B cell (primary cell): ENCODE measurements around the gene PSMD1. TPM values are rescaled to one million over a fixed set of nuclear protein-coding genes. Genes with fewer than 3 reads are reported as not detected.

Experiments
- ATAC-seq: fragments of 200-7000 bp; cut with Tn5 transposase; one replicate; pipeline ENCODE4 v1.10.0; 2021; ENCODE audit warnings: low read depth, mild to moderate bottlenecking, moderate number of reproducible peaks, moderate library complexity
- CTCF ChIA-PET: fragments of 350-600 bp; sonication (Branson Sonifier 250); formaldehyde crosslinking; loops from one replicate; lab custom pipeline; 2021; ENCODE audit warnings: antibody characterized with exemption, inconsistent platforms; lab: Charles Lee
- POLR2A ChIA-PET: fragments of 350-600 bp; sonication (Branson Sonifier 250); formaldehyde crosslinking; loops from one replicate; lab custom pipeline; 2021; ENCODE audit warnings: antibody characterized with exemption; lab: Charles Lee
- DNase-seq: peaks from one replicate; pipeline ENCODE4 v3.0.0; 2013
- H2AFZ ChIP-seq: 2 replicates; pipeline ENCODE4 v1.6.1; 2012; ENCODE audit warnings: mild to moderate bottlenecking, low read depth, low read length; ENCODE audit not compliant: insufficient read depth, poor library complexity, severe bottlenecking
- H3K27ac ChIP-seq, 2 donors: 1 replicate in 1 of 2; 2 replicates in 1 of 2; pipeline ENCODE4 v1.5.1; 2012 to 2013; ENCODE audit warnings: low read length in 2 of 2, mild to moderate bottlenecking in 2 of 2, moderate library complexity in 1 of 2
- H3K27me3 ChIP-seq, 4 experiments: fragments of 200-600 bp in 1 of 4; sonication (generic) in 1 of 4; replicated peaks in 1 of 4; 1 replicate in 2 of 4; 2 replicates in 2 of 4; pipeline versions ENCODE4 v1.6.1 to v1.7.0; 2013 to 2016; ENCODE audit warnings: low read length in 3 of 4, mild to moderate bottlenecking in 2 of 4, mixed read lengths in 1 of 4, moderate library complexity in 1 of 4; ENCODE audit not compliant: insufficient read depth in 4 of 4, control insufficient read depth in 3 of 4; ENCODE audit errors: control extremely low read depth in 1 of 4
- H3K36me3 ChIP-seq, 2 experiments: replicated peaks in 1 of 2; 1 replicate in 1 of 2; 2 replicates in 1 of 2; pipeline versions ENCODE4 v1.6.1 to v1.7.1; 2013; ENCODE audit warnings: low read length in 1 of 2; ENCODE audit not compliant: insufficient read depth in 2 of 2, control insufficient read depth in 1 of 2; ENCODE audit errors: control extremely low read depth in 1 of 2, extremely low read depth in 1 of 2
- H3K4me1 ChIP-seq, 2 donors: fragments of 200-600 bp in 1 of 2; sonication (generic) in 1 of 2; 1 replicate in 1 of 2; 2 replicates in 1 of 2; pipeline versions ENCODE4 v1.5.1 to v1.6.1; 2013 to 2017; ENCODE audit warnings: low read length in 2 of 2; ENCODE audit not compliant: control insufficient read depth in 2 of 2, insufficient read depth in 2 of 2
- H3K4me2 ChIP-seq: replicated peaks from 2 replicates; pipeline ENCODE3; 2012; ENCODE audit warnings: mild to moderate bottlenecking, low read depth, low read length; ENCODE audit not compliant: poor library complexity, severe bottlenecking
- H3K4me3 ChIP-seq, 5 experiments: fragments of 200-600 bp in 1 of 5; sonication (generic) in 1 of 5; 1 replicate in 3 of 5; 2 replicates in 2 of 5; pipeline versions ENCODE4 v1.5.1 to v1.7.0; 2011 to 2016; ENCODE audit warnings: low read length in 4 of 5, mild to moderate bottlenecking in 4 of 5, low read depth in 2 of 5, control low read depth in 1 of 5, moderate library complexity in 1 of 5; ENCODE audit not compliant: insufficient read depth in 1 of 5; ENCODE audit errors: control extremely low read depth in 1 of 5, extremely low read depth in 1 of 5
- H3K79me2 ChIP-seq: fragments of 200-600 bp; sonication (generic); one replicate; pipeline ENCODE4 v1.6.0; 2016; ENCODE audit warnings: low read length; ENCODE audit not compliant: control insufficient read depth, insufficient read depth
- H3K9ac ChIP-seq: fragments of 200-600 bp; sonication (generic); 2 replicates; pipeline ENCODE4 v1.6.1; 2017; ENCODE audit warnings: mild to moderate bottlenecking, low read length, moderate library complexity
- H3K9me3 ChIP-seq, 3 donors: one replicate each; pipeline versions ENCODE4 v1.6.1 to v1.7.1; 2013; ENCODE audit warnings: low read length in 2 of 3; ENCODE audit not compliant: control insufficient read depth in 2 of 3, insufficient read depth in 1 of 3; ENCODE audit errors: control extremely low read depth in 1 of 3
- H4K20me1 ChIP-seq: 2 replicates; pipeline ENCODE4 v1.6.0; 2012; ENCODE audit warnings: mild to moderate bottlenecking, low read length; ENCODE audit not compliant: insufficient read depth, control insufficient read depth, poor library complexity, severe bottlenecking
- H3K27ac Mint-ChIP-seq: one replicate; pipeline ENCODE4 v1.8.0; 2021; ENCODE audit warnings: mixed read lengths
- H3K27me3 Mint-ChIP-seq: one replicate; pipeline ENCODE4 v1.8.0; 2021; ENCODE audit warnings: mixed read lengths
- H3K4me1 Mint-ChIP-seq: one replicate; pipeline ENCODE4 v1.8.0; 2021; ENCODE audit warnings: mixed read lengths
- H3K4me3 Mint-ChIP-seq: one replicate; pipeline ENCODE4 v1.8.0; 2021; ENCODE audit warnings: mixed read lengths
- H3K9me3 Mint-ChIP-seq: one replicate; pipeline ENCODE4 v1.8.0; 2022; ENCODE audit warnings: mixed read lengths; ENCODE audit not compliant: insufficient read depth
- EZH2 ChIP-seq: IDR thresholded peaks from 2 replicates; pipeline ENCODE4 v1.6.1; 2012; ENCODE audit warnings: borderline replicate concordance, low read depth, mild to moderate bottlenecking, moderate library complexity, low read length; ENCODE audit not compliant: insufficient read depth, poor library complexity, severe bottlenecking
- WGBS: methylation state at CpG from one replicate; pipeline ENCODE4 v1.1.5; 2013; ENCODE audit warnings: missing lambda C conversion rate; ENCODE audit not compliant: insufficient coverage; 5-methylcytosine and 5-hydroxymethylcytosine counted together
- intact Hi-C: fragments of 100-400 bp; cut with micrococcal nuclease; formaldehyde crosslinking; loops from one replicate; pipeline ENCODE4 v1.10.0; 2022
- polyA plus RNA-seq: library from polyadenylated mRNA; depleted of rRNA; stranded (reverse); fragments of >200 nt; gene quantifications from 2 replicates; pipeline ENCODE4 v1.2.3, GENCODE V29; 2012
- total RNA-seq, 2 donors: library from RNA; stranded (reverse); fragments of 120-200 nt in 1 of 2; gene quantifications; 1 replicate in 1 of 2; 2 replicates in 1 of 2; pipeline versions ENCODE4 v1.2.3 to v1.2.4, GENCODE V29; 2013 to 2022
- TF ChIP-seq, protein P1 (sequence below): fragments of 200-600 bp; IDR thresholded peaks from one replicate; pipeline ENCODE4 v1.8.0; 2022; ENCODE audit warnings: antibody characterized with exemption, mild to moderate bottlenecking

The PSMD1 gene
- total and polyA plus RNA-seq, 2 donors (not counting 1 experiment from before 2014, with no cell fraction given), result 21.5 to 48.2 TPM

DNA sequence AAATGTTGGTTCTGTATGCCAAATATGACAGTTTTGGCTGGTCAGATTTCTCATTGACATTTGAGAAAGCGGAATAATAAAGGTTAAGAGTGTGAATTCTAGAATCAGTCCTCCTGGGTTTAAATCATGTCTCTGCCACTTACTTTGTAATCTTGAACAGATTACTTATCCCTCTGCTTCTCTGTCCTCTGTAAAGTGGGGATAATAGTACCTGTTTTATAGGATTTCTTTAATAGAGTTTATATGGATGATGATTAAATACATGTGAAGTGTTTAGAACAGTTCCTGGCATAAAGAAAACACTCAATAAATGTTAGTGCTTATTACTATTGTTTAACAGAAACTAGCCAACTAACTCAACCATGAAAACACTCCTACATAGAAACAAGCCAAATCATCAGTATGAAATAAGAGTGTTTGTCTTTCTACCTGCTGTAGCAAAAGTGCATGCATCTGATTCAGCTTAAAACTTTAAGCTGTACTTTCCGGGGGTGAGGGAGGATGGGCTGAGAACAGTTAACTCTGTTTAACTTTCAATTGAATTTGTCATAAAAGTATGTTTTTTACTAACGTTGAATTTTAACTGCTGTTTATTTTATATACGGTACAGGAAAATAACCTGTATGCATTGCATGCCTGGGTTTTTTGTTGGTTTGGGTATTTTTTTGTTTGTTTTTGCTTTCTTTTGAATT is 61.4 kb downstream of the PSMD1 start:
- Histone ChIP-seq H3K4me1 (no peaks in the 10 kb centered on the region), H3K27ac (no peak overlapping the region), H3K9me3 (no peaks in the 10 kb centered on the region), H2AFZ (no peak overlapping the region), H3K79me2 (no peaks in the 10 kb centered on the region), H4K20me1 (no peaks in the 10 kb centered on the region), H3K4me3 (no peak overlapping the region), H3K4me2 (no peak overlapping the region), H3K9ac (no peak overlapping the region), H3K27me3 (no peaks in the 10 kb centered on the region), H3K36me3 (no peaks in the 10 kb centered on the region)
- POLR2A ChIA-PET, result no interaction called here
- H3K4me3 Mint-ChIP-seq, result no peak overlapping the region
- intact Hi-C loops, result no loop called here
- H3K4me1 Mint-ChIP-seq, result no peaks in the 10 kb centered on the region
- ATAC-seq (no peak), DNase-seq (no peak)
- no peaks in the 10 kb centered on the region for H3K27me3 Mint-ChIP-seq
- CTCF ChIA-PET, result no interaction called here
- H3K9me3 Mint-ChIP-seq, result no peaks in the 10 kb centered on the region
- 95% methylated on average over 2 of the region's 4 CpGs for WGBS
- no peak overlapping the region for H3K27ac Mint-ChIP-seq
- TF ChIP-seq, protein P1, sequence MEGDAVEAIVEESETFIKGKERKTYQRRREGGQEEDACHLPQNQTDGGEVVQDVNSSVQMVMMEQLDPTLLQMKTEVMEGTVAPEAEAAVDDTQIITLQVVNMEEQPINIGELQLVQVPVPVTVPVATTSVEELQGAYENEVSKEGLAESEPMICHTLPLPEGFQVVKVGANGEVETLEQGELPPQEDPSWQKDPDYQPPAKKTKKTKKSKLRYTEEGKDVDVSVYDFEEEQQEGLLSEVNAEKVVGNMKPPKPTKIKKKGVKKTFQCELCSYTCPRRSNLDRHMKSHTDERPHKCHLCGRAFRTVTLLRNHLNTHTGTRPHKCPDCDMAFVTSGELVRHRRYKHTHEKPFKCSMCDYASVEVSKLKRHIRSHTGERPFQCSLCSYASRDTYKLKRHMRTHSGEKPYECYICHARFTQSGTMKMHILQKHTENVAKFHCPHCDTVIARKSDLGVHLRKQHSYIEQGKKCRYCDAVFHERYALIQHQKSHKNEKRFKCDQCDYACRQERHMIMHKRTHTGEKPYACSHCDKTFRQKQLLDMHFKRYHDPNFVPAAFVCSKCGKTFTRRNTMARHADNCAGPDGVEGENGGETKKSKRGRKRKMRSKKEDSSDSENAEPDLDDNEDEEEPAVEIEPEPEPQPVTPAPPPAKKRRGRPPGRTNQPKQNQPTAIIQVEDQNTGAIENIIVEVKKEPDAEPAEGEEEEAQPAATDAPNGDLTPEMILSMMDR, result no peak
- no peak for TF ChIP-seq EZH2

DNA sequence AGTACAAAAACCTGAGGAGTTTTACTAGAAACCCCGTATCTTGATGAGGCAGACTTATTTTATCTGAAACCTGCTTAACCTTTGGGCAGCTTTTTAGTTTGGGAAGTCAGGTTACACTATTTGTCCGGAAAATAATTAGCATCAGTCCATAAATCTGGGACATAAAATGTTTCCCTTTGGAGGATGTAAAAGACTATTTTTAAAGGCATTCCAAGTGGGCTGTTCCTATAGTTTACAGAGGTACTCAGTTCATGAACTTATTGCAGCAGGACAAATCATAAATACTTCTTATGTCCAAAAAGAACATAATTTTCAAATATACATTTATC is 61.9 kb downstream of the PSMD1 start:
- no peak for TF ChIP-seq EZH2
- TF ChIP-seq, protein P1, result no peak
- Mint-ChIP-seq H3K4me1 (peaks cover 3% of the 10 kb centered on the region), H3K9me3 (no peaks in the 10 kb centered on the region), H3K4me3 (no peak overlapping the region), H3K27ac (no peak overlapping the region), H3K27me3 (no peaks in the 10 kb centered on the region)
- ATAC-seq, result no peak
- Histone ChIP-seq H3K36me3 (no peaks in the 10 kb centered on the region), H3K27ac (no peak overlapping the region), H3K4me2 (no peak overlapping the region), H4K20me1 (no peaks in the 10 kb centered on the region), H3K27me3 (no peaks in the 10 kb centered on the region), H3K9ac (no peak overlapping the region), H3K9me3 (no peaks in the 10 kb centered on the region), H3K79me2 (no peaks in the 10 kb centered on the region), H3K4me3 (no peak overlapping the region), H3K4me1 (no peaks in the 10 kb centered on the region), H2AFZ (no peak overlapping the region)
- ChIA-PET POLR2A (no interaction called here), CTCF (interaction anchor here (2.0 kb wide), 1 partner anchor 14 kb away, joined by 6 read pairs; no protein-coding TSS in a partner anchor)
- no CpG with 5 or more reads among the region's 2 CpGs for WGBS
- DNase-seq, result no peak
- intact Hi-C loops, result no loop called here
